Stimulated activated CD4-positive, alpha-beta T cell treated with anti-CD3 and anti-CD28 coated beads, Interleukin-15, amount 100 ng/mL, for 24 hours (primary cell): ENCODE measurements around the gene C20orf173.

ENCODE experiments used
- DNase-seq: peaks from one replicate; pipeline ENCODE4 v3.0.0-alpha.2; 2020

Gene C20orf173

DNA sequence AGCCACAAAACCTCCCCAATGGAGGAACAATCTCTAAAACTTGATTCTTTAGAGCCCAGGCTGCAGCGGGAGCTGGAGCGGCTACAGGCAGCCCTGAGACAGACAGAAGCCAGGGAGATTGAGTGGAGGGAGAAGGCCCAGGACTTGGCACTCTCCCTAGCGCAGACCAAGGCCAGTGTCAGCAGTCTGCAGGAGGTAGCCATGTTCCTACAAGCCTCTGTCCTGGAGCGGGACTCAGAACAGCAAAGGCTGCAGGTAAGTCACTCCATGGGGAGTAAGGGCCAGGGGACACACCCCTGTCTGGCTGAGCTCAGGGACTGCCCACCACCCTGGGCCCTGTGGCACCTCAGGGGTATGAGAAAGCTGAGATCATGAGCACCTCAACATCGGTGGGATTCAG lies 24.7 kb downstream of the C20orf173 start:
- DNase-seq = no peak

- DNase-seq = no peak
These were observed 25.5 kb downstream of the C20orf173 start for GRCh38 chr20:35503841-35504561.

DNA sequence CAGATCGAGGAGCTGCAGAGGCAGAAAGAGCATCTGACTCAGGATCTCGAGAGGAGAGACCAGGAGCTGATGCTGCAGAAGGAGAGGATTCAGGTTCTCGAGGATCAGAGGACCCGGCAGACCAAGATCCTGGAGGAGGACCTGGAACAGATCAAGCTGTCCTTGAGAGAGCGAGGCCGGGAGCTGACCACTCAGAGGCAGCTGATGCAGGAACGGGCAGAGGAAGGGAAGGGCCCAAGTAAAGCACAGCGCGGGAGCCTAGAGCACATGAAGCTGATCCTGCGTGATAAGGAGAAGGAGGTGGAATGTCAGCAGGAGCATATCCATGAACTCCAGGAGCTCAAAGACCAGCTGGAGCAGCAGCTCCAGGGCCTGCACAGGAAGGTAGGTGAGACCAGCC lies 26.2 kb downstream of the C20orf173 start:
- no peak for DNase-seq

- DNase-seq = no peak
These were observed 27.1 kb downstream of the C20orf173 start for GRCh38 chr20:35502352-35502751.

- no peak for DNase-seq
These were observed 30.2 kb downstream of the C20orf173 start for GRCh38 chr20:35499271-35499670.

DNA sequence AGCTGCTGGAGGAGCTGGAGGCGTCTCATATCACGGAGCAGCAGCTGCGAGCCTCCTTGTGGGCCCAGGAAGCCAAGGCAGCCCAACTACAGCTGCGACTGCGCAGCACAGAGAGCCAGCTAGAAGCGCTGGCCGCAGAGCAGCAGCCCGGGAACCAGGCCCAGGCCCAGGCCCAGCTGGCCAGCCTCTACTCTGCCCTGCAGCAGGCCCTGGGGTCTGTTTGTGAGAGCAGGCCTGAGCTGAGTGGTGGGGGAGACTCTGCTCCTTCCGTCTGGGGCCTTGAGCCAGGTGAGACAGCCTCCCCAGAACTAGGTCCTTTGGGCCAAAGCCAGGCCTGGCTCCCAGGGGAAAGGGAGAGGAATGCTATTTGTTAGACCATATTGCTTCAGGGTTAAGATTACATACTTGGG lies 31.7 kb downstream of the C20orf173 start:
- no peak for DNase-seq

GRCh38 chr20:35497320-35497719 lies 32.1 kb downstream of the C20orf173 start:
- DNase-seq = no peak

GRCh38 chr20:35496481-35496880 lies 33.0 kb downstream of the C20orf173 start:
- DNase-seq = no peak

DNA sequence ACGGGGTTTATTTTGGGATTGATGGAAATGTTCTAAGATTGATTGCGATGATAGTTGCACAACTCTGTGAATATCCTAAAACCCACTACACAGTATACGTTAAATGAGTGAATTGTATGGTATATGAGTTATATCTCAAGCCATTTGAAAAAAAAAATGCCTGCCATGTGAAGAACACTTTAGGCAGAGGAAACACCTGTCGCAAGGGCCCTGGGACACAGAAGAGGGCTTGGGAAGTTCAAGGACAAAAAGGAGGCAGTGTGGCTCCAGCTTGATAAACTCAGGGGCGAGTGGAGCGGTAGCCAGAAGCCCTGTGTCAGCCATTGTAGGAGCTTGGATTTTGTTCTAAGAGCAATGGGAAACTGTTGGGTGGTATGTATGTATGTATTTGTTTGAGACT lies 37.1 kb downstream of the C20orf173 start:
- no peak for DNase-seq

- no peak for DNase-seq
These were observed 37.6 kb downstream of the C20orf173 start for GRCh38 chr20:35491823-35492222.

DNA sequence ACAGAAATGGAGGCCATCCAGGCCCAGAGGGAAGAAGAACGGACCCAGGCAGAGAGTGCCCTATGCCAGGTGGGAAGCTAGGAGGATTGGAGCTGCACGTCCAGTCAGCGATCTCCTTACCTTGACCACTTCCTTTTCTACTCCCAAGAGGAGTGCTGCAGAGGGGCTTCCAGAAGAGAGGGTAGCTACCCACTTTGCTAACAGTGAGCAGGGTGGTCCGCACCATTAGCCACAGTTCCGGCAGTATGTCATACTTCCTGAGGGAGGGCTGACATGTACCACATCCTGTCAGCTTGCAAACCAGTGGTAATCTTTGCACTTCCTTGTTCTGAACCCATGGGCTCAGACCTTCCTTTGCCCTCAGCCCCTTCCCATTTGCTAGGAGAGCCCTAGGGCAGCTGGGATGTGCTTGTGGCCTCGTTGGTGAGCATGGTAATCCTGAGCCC lies 38.7 kb downstream of the C20orf173 start:
- DNase-seq = peak; percentile 64

GRCh38 chr20:35489717-35490116 lies 39.7 kb downstream of the C20orf173 start:
- no peak for DNase-seq

DNA sequence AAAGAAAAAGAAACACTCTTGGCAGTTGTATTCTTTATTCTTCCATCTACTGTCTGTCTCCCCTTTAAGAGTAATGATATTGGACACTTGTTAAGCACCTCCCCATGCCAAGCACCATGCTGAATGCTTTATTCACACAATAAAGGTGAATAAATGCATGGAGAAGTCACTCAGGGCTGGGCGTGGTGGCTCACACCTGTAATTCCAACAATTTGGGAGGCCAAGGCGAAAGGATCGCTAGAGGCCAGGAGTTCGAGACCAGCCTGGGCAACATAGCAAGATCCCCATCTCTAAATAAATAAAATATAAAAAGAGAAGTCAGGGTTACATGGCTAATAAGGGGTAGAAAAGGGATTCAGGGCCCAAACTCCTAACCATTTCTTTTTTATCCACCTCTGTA lies 42.0 kb downstream of the C20orf173 start:
- DNase-seq = no peak

- DNase-seq = no peak
These were observed 49.7 kb downstream of the C20orf173 start for GRCh38 chr20:35479798-35480197.

DNA sequence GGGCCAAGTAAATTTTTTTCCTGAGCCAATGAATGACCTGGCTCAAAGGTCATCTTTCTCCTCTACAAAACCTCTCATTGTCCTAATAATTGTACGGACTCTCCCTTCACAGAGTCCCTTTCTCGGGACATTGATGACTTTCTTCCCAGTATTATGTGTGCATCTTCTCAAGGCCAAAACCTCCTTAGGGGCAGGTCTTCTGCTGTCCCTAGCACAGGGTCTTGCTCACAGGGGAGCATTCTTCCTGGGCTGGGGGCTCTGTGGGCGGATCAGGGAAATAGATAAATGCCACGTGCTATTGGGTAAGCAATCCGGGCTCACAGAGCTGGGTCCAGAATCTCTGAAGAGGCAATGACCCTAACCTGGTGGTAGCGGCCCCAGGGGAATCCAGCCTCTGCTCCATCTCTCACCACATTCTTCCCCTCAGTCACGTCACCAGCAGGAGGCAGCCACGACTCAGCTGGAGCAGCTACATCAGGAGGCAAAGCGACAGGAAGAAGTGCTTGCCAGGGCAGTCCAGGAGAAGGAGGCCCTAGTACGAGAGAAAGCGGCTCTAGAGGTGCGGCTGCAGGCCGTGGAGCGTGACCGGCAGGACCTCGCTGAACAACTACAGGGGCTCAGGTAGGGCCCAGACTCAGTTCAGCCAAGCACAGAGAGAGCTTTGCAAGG lies 50.5 kb downstream of the C20orf173 start:
- DNase-seq = peak; percentile 10
